HPDE6-E6E7 (cell line): ENCODE results near the gene YAP1.
A peak's percentile ranks its signal among the peaks of the same experiment; 100 is the strongest.
"Not testable (repeated sequence)": the region's sequence is repeated elsewhere in the genome, so short reads cannot be mapped to it uniquely, and the experiment has no call there.

Source experiments
- DNase-seq: peaks from one replicate; pipeline ENCODE4 v3.0.0; 2011; ENCODE audit warnings: missing footprints; ENCODE audit errors: extremely low spot score

YAP1 gene

DNA sequence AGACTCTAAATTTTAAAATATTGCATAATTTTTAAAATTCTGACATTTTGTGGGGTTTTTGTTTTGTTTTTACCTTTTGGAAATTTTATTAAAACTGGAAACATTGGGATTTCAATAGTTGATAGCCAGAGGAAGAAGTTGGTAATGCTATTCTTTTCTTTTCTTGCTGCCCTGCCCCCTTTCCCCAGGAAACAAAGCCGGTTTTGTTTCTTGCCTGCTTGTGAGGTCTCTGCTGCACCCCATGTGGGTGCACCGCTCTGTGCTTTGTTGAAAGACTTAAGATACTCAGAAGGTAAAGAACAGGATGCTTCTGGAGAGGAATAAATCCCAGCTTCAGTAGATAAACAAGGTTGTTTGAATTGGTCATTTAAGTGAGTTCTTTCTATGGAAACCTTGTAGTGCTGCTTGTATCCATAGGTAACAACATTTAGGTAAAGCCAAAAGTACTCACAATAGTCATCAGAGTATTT lies 87.5 kb downstream of the YAP1 start:
- no peak for DNase-seq

DNA sequence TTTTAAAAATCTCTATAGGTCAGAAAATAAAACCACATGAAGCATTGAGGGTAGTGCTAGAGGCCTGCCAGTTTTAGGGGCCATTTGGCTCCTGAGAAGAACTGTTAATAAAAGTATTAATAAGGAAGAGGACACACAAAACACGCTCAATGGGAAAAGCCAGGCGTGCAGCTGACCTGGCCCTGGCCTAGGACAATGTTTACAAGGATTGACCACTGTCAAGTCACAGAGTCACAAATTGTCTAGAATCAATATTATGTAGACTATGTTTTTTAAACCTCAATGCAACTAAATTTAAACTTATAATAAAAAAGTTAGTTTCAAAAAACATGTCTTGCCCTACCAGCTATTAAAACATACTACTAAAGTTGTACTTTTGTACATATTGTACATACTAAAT lies 89.4 kb downstream of the YAP1 start:
- DNase-seq = no peak

DNA sequence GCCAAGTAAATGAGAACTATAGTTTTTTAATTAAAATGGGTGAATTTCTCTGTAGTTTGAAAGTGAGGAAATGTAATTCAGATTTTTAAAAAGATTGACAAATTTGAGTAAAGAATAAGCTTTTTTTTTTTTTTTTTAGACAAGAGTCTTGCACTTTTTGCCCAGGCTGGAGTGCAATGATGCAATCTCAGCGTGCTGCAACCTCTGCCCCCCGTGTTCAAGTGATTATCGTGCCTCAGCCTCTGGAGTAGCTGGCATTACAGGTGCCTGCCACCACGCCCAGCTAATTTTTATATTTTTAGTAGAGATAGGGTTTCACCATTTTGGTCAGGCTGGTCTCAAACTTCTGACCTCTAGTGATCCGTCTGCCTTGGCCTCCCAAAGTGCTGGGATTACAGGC lies 90.1 kb downstream of the YAP1 start:
- DNase-seq = not testable (repeated sequence)

DNA sequence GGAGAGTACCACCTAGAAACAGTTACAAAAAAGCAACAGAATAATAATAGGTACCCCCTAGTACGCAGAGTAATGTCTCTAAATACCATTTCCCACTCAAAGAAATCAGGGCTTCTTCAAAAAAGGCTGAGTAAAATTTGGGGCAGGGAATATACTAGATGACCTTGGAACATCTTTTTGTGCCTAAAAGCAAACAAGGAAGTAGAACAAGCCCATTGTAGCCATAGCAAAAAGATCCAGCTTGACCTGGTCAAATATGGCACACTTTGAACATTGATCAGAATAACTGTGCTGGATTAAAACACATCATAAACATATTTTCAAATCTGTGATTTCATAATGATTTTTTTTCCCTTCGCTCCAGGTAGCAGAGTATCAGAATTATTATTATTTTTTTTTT lies 91.5 kb downstream of the YAP1 start:
- DNase-seq = no peak

DNA sequence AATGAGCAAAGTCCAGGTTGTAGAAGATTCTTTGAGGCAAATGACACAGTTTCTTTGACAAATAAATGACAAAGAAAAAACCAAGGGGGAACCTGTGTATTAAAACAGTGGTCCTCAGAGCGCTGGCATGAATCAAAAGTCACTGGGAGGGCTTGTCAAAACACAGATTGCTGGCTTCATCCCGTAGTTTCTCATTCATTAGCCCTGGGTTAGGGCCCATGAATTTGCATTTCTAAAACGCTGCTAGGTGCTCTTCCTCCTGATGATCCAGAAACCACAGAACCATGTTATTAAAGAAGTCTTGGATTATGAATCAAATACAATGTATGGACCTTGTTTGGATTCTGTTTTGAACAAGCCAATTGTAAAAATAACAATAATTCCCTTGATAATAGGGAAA lies 92.7 kb downstream of the YAP1 start:
- DNase-seq = no peak

DNA sequence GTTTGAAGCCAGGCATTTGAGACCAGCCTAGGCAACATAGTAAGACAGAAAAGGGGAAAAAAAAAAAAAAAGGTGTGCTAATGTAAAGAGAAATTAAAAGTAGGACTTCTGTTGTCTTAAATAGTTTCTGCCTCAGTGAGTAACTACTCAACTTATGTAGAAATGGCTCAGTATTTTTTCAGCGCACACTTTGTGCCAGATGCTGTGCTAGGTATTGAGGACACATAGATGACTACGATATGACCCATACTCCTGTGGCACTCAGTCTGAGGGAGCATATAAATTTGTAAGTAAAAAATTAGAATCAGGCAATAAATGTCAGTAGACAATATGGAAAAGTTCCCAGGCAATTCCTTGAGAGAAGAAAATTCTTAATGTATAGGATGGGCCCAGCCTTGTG lies 93.9 kb downstream of the YAP1 start:
- DNase-seq = no peak

DNA sequence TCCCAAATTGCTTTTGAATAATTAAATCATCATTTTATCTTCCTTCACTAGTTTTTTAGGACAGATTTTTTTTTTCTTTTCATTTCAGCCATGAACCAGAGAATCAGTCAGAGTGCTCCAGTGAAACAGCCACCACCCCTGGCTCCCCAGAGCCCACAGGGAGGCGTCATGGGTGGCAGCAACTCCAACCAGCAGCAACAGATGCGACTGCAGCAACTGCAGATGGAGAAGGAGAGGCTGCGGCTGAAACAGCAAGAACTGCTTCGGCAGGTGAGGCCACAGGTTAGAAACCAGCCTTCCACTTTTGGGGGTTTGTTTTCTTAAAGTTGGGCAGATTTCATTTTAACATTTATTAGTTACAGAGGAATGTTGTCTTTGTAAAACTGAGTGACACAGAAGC lies 95.6 kb downstream of the YAP1 start:
- no peak for DNase-seq

DNA sequence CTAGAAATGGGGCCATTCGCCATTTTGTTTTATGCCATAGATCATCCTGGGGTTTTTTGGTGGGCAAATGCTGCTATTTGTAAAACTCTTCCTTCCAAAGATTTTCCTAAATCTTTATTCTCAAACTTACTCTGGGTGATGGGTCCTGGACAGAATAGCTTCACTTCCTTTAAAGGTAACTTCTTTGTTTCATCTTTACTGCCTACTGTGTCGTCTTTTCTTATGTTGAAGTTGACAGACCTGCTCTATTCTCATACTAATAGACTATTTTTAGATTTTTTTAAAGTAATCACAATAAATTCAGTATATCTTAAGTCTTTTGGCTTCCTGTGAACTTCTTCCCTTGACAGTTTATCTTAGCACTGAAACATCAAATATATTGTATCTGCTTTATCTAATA lies 98.6 kb downstream of the YAP1 start:
- DNase-seq = no peak

DNA sequence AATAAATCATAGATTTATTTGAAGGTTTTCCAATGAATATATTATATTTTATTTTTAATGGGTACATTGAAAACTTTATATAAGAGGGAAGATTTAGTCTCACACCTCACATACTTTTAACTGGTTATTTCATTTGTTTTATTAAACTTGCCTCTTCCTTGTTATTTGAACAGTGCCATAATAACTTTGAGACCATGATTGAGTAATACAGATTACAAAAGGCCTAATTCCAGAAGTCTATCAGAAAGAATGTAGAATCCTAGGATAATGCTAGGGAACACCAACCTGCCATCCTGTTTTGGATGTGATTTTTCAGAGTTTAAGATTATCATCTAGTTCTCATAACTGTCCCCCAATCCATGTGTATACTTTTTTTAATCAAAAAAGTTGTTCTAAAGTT lies 104.4 kb downstream of the YAP1 start:
- no peak for DNase-seq

DNA sequence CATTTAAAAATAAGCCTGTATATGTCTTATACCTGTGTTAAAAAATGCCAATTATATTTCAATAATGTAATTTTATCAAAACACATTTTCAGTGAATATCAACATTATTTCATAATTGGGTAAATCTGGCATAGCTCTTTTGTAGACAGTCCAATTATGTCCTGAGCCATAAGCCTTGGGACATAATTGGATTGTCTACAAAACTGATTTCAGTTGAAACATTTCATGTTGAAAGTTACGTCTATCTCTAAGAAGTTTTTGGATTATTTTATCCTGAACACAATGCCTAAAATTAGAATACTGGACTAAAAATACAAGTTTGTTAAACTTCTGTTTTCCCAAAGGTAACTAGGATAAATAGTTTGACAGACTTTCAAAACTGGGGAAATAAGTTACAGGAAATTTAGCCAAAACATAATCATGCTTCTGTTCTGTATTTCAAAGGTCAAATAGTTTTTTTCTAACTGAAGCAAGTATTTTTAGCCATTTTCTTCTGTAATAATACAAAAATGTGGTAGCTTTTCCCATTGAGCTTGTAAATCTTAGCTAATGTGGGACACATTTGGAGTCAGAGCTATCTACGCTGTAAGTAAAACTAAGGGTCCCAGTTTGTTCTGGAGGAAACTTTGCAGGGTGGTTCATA lies 106.3 kb downstream of the YAP1 start:
- DNase-seq = no peak

DNA sequence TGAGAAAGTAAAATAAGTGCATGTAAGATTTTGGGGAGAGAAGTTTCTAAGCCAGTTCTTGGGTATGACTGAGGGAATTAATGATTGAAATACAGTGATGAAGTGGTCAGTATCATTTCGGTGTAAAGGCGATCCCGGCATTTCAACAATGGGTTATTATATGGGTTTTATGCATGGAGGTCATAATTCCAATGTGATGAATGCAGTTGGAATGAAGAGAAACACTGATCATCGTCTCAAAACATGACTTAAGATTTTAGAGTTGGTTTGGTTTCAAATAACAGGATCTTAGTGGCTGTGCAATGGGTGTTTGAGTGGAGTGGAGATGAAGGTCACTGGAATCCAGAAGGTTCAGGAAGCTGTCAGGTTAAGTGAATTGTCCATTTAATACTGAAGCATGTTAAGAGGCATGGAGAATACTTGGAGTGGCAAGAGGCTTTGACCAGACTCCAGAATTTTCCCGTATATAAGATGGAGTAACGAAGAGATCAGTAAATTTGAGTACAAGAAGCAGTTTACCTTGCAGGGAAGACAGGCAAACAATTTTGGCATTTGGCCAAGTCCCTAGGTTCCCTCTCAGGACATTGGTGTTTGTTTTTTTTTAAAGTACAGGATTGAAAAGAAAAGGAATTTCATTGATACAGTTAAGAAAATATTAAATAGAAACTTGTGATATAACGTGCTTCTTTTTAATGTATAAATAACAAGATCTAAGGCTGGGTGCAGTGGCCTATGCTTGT lies 110.7 kb downstream of the YAP1 start:
- DNase-seq = no peak

DNA sequence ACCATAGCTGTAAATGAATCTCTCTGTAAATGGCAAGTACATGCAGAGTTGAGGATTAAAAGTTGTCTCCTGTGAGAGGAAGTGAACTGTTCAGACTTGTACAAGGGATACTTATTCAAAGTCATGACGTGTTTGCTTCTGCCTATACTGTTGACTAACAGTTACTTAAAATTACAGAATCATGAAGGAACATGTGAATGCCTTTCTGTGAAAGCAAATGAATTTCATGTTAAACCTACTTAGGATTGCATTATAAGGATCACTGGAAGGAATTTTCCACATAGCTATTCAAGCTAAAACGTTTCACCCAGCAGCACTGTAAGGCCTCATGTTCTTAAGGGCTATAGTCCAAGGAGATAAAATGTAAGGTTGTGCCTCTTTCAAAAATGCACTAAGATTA lies 113.6 kb downstream of the YAP1 start:
- DNase-seq = peak; percentile 75

DNA sequence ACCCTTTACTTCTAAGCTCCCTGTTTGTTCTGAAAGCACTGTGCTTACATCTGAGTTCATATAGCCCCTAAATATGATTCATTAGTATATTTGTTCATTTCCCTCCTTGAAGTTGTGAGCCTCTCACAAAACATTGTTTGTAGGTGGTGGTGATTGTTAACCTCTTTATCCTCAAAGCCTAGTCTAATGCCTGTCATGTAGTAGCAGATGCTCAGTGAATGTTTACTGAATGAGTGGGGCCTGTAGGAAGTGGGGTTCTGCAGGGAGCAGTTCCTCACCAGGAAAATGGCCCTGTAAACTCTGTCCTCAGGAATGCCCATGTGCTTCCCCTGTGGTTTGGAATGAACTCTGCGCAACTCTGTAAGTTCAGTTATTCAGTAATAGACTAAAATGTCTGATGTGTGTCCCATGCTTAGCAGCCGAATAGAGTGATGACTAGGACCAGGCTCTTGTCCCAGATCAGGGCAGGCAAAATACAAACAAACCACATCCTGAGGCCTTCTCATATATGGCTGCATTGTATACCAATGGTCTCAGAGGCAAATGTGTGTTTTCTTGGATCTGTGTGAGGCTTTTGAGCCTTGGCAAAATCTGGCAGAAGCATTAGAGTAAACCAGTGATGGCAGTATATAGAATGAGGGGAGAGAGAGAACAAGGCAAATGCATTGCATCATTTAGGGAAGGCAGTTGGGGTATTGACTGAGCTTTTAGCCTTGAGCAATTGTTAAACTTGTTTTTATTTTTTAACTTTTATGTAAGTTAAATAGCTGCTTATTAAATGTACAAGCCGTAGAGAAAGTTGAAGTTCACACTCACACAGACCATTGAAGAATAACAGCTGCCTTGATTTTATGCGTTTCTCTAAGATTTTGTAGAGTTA lies 115.7 kb downstream of the YAP1 start:
- DNase-seq = no peak

DNA sequence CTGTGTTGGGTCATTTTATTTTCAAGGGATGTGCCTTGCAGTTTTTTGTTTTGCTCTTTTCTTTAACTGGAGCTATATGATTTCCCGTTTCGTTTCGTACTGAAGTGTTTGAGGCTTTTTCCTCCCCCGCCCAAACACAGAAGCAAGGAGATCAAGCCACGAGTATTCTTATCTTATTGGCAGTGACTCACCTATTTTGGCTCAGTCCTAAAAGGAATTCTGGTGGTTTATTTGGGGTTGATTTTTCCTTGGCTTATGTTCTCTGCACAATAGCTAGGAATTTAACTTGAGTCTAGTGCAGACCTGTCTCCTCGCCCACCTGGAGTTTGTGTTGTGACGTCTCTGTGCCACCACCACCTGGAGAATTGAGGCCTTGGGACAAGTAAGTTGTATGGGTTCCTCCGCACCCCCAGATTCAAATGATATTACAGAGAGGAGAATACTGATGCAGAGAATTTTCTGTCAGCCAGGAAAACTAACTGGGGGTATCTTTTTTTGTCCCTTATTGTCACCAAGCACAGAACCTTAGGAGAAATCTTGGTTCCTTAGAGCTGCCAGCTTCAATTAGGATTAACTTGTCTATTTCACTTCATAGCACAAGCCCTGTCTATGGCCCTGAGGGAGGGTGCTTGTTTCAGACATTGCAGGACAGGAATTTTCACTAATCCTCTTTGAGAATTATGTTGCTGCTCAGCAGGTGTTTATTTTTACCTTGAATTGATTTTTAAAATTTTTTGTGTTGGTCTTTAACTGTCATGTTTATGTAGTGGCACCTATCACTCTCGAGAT lies 116.6 kb downstream of the YAP1 start:
- DNase-seq = no peak

DNA sequence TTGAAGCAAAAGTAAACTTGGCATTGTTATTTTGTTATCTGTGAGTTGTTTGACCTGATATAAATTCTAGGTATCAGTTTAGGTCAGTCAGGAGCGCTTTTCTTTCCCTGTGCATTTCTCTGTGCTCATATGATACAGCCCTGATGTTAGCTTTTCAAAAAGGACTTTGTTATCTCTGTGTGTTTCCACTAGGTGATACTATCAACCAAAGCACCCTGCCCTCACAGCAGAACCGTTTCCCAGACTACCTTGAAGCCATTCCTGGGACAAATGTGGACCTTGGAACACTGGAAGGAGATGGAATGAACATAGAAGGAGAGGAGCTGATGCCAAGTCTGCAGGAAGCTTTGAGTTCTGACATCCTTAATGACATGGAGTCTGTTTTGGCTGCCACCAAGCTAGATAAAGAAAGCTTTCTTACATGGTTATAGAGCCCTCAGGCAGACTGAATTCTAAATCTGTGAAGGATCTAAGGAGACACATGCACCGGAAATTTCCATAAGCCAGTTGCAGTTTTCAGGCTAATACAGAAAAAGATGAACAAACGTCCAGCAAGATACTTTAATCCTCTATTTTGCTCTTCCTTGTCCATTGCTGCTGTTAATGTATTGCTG lies 119.4 kb downstream of the YAP1 start:
- DNase-seq = no peak

DNA sequence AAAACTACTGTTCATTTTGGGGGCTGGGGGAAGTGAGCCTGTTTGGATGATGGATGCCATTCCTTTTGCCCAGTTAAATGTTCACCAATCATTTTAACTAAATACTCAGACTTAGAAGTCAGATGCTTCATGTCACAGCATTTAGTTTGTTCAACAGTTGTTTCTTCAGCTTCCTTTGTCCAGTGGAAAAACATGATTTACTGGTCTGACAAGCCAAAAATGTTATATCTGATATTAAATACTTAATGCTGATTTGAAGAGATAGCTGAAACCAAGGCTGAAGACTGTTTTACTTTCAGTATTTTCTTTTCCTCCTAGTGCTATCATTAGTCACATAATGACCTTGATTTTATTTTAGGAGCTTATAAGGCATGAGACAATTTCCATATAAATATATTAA lies 119.9 kb downstream of the YAP1 start:
- DNase-seq = no peak

DNA sequence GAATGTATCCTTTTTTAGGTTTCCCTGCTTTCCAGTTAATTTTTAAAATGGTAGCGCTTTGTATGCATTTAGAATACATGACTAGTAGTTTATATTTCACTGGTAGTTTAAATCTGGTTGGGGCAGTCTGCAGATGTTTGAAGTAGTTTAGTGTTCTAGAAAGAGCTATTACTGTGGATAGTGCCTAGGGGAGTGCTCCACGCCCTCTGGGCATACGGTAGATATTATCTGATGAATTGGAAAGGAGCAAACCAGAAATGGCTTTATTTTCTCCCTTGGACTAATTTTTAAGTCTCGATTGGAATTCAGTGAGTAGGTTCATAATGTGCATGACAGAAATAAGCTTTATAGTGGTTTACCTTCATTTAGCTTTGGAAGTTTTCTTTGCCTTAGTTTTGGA lies 120.7 kb downstream of the YAP1 start:
- no peak for DNase-seq

DNA sequence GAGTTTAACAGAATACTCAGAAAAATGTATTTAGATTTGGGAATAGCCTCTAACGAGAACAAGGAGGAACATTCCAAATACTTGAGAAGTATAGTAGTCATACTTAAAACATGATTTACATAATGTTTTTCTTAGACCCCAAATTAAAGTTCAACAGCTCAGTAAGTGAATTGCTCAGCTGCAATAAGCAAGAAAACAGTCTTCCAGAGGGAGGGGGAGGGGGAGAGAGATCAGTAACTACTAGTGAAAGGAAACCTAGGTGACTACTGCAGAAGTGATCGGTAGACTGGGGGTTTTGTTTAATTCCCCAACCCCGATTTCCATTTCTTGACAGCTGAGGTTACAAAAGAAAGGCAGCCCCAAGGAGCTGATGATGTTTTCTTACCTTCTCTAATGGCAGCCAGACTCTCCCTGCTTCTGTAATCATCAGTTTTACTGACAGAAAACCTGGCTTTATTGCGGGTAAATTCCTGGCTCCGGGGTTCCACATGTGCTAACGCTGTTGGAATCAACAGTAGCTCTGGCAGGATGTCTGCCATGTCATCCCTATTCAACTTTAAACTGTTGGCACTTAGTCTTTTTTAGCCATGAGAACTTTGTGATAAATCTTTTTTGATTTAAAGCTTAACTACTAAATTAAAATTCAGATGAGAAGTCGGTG lies 124.7 kb downstream of the YAP1 start:
- no peak for DNase-seq

DNA sequence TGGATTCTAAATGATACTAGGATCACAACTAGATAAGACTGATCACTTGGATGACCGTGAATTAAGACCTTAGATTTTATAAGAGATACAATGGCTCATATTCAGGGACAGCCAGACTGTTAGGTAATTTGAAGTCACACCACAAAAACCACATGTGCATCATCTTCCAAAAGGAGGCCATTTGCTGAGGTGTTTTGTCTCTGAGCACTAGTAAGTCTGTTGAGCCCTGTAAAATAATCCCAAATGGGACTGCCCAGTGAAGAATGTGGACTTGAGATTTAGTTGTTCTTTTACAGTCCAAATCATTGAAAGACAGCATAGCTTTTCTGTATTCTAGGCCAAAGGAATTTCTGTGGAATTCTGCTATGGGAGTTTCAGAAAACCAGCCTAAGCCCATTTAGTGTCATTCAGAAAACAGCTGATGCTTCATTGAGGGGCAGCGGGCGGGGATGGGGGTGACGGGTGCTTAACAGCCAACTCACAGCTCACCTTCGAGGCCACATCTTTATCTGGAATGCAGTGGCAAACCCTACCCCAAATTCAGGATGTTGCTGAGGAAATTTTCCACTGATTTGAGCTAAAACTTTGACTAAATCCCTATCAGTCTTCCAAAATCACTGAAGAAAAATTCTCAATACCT lies 127.0 kb downstream of the YAP1 start:
- DNase-seq = no peak

DNA sequence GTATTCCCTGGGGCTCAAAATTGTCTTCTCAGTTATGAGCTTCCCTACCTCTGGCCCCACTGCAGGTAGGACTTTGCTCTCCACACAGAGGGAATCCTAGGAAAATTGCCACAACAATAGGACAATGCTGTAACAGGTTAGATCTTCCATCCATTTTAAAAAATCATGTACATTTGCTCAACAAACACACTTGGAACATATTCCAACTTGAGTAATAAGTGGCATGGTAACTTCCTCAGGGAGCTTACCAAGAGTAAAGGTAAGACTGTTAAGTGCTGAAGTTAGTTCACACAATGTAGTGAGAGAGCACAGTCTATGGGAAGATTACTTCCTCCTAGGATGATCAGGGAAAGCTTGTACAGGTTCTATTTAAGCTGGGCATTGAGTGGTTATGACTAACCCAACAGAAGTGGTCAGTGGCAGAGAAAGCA lies 128.2 kb downstream of the YAP1 start:
- no peak for DNase-seq
